ENCODE data around the gene MTUS2.

MTUS2 gene

GRCh38 chr13:29505950-29506349 is 685.8 kb downstream of the MTUS2 start:
- H3K4me3 ChIP-seq (ENCODE audit: low read depth, low read length): no peak overlapping the region
- no peak overlapping the region for H3K27ac ChIP-seq (ENCODE audit: low read depth, low read length)
- no peaks in the 10 kb centered on the region; the same call in 1 of the 2 replicates for H3K27me3 ChIP-seq (ENCODE audit: control insufficient read depth, insufficient read depth, low read length)
- H3K9ac ChIP-seq (ENCODE audit: low read length): no peak overlapping the region
- H3K4me1 ChIP-seq (ENCODE audit: control insufficient read depth, insufficient read depth, low read length): no peaks in the 10 kb centered on the region; the same call in 1 of the 2 replicates
- H3K36me3 ChIP-seq (ENCODE audit: control insufficient read depth, insufficient read depth, low read length): 0 out of 2 replicates have a peak, but pooled peaks cover 6% of the 10 kb centered on the region
- no peaks in the 10 kb centered on the region for H3K9me3 ChIP-seq (ENCODE audit: control insufficient read depth, insufficient read depth, low read depth, low read length)

- H3K4me1 ChIP-seq (ENCODE audit: control insufficient read depth, insufficient read depth, low read length): no peaks in the 10 kb centered on the region; the same call in 1 of the 2 replicates
- no peak overlapping the region for H3K9ac ChIP-seq (ENCODE audit: low read length)
- peaks cover 14% of the 10 kb centered on the region for H3K36me3 ChIP-seq (ENCODE audit: control insufficient read depth, insufficient read depth, low read length)
- no peaks in the 10 kb centered on the region for H3K9me3 ChIP-seq (ENCODE audit: control insufficient read depth, insufficient read depth, low read depth, low read length)
- H3K4me3 ChIP-seq (ENCODE audit: low read depth, low read length): no peak overlapping the region
- no peaks in the 10 kb centered on the region; the same call in 1 of the 2 replicates for H3K27me3 ChIP-seq (ENCODE audit: control insufficient read depth, insufficient read depth, low read length)
- no peak overlapping the region for H3K27ac ChIP-seq (ENCODE audit: low read depth, low read length)
Observed at GRCh38 chr13:29507356-29507755, 687.2 kb downstream of the MTUS2 start.

- H3K4me1 ChIP-seq (ENCODE audit: control insufficient read depth, insufficient read depth, low read length): no peaks in the 10 kb centered on the region; the same call in 1 of the 2 replicates
- no peak overlapping the region for H3K27ac ChIP-seq (ENCODE audit: low read depth, low read length)
- no peaks in the 10 kb centered on the region; the same call in 1 of the 2 replicates for H3K27me3 ChIP-seq (ENCODE audit: control insufficient read depth, insufficient read depth, low read length)
- no peak overlapping the region for H3K4me3 ChIP-seq (ENCODE audit: low read depth, low read length)
- H3K36me3 ChIP-seq (ENCODE audit: control insufficient read depth, insufficient read depth, low read length): peaks cover 21% of the 10 kb centered on the region
- no peak overlapping the region for H3K9ac ChIP-seq (ENCODE audit: low read length)
- no peaks in the 10 kb centered on the region for H3K9me3 ChIP-seq (ENCODE audit: control insufficient read depth, insufficient read depth, low read depth, low read length)
Observed at GRCh38 chr13:29508130-29508875, 688.2 kb downstream of the MTUS2 start.

- no peaks in the 10 kb centered on the region; the same call in 1 of the 2 replicates for H3K4me1 ChIP-seq (ENCODE audit: control insufficient read depth, insufficient read depth, low read length)
- no peaks in the 10 kb centered on the region for H3K9me3 ChIP-seq (ENCODE audit: control insufficient read depth, insufficient read depth, low read depth, low read length)
- no peaks in the 10 kb centered on the region; the same call in 1 of the 2 replicates for H3K27me3 ChIP-seq (ENCODE audit: control insufficient read depth, insufficient read depth, low read length)
- no peak overlapping the region for H3K4me3 ChIP-seq (ENCODE audit: low read depth, low read length)
- H3K36me3 ChIP-seq (ENCODE audit: control insufficient read depth, insufficient read depth, low read length): peaks cover 26% of the 10 kb centered on the region
- H3K9ac ChIP-seq (ENCODE audit: low read length): no peak overlapping the region
- H3K27ac ChIP-seq (ENCODE audit: low read depth, low read length): no peak overlapping the region
Observed at GRCh38 chr13:29508876-29509252, 688.7 kb downstream of the MTUS2 start.

- Histone ChIP-seq H3K9me3 (ENCODE audit: control insufficient read depth, insufficient read depth, low read depth, low read length) (no peaks in the 10 kb centered on the region), H3K9ac (ENCODE audit: low read length) (no peak overlapping the region), H3K27ac (ENCODE audit: low read depth, low read length) (no peak overlapping the region), H3K27me3 (ENCODE audit: control insufficient read depth, insufficient read depth, low read length) (no peaks in the 10 kb centered on the region), H3K4me3 (ENCODE audit: low read depth, low read length) (no peak overlapping the region), H3K36me3 (ENCODE audit: control insufficient read depth, insufficient read depth, low read length) (peaks cover 38% of the 10 kb centered on the region), H3K4me1 (ENCODE audit: control insufficient read depth, insufficient read depth, low read length) (no peaks in the 10 kb centered on the region; the same call in 1 of the 2 replicates)
Observed at GRCh38 chr13:29509999-29510589, 690.0 kb downstream of the MTUS2 start.

- peaks cover 44% of the 10 kb centered on the region for H3K36me3 ChIP-seq (ENCODE audit: control insufficient read depth, insufficient read depth, low read length)
- no peaks in the 10 kb centered on the region; the same call in 1 of the 2 replicates for H3K4me1 ChIP-seq (ENCODE audit: control insufficient read depth, insufficient read depth, low read length)
- H3K9me3 ChIP-seq (ENCODE audit: control insufficient read depth, insufficient read depth, low read depth, low read length): no peaks in the 10 kb centered on the region
- H3K4me3 ChIP-seq (ENCODE audit: low read depth, low read length): no peak overlapping the region
- no peaks in the 10 kb centered on the region for H3K27me3 ChIP-seq (ENCODE audit: control insufficient read depth, insufficient read depth, low read length)
- H3K9ac ChIP-seq (ENCODE audit: low read length): no peak overlapping the region
- H3K27ac ChIP-seq (ENCODE audit: low read depth, low read length): no peak overlapping the region
Observed at GRCh38 chr13:29510651-29511084, 690.5 kb downstream of the MTUS2 start.

- no peaks in the 10 kb centered on the region; the same call in 1 of the 2 replicates for H3K4me1 ChIP-seq (ENCODE audit: control insufficient read depth, insufficient read depth, low read length)
- H3K27me3 ChIP-seq (ENCODE audit: control insufficient read depth, insufficient read depth, low read length): no peaks in the 10 kb centered on the region
- H3K36me3 ChIP-seq (ENCODE audit: control insufficient read depth, insufficient read depth, low read length): peaks cover 50% of the 10 kb centered on the region
- H3K4me3 ChIP-seq (ENCODE audit: low read depth, low read length): no peak overlapping the region
- H3K27ac ChIP-seq (ENCODE audit: low read depth, low read length): no peak overlapping the region
- H3K9ac ChIP-seq (ENCODE audit: low read length): no peak overlapping the region
- H3K9me3 ChIP-seq (ENCODE audit: control insufficient read depth, insufficient read depth, low read depth, low read length): no peaks in the 10 kb centered on the region
Observed at GRCh38 chr13:29511106-29511796, 691.1 kb downstream of the MTUS2 start.

GRCh38 chr13:29511980-29512379 is 691.8 kb downstream of the MTUS2 start:
- Histone ChIP-seq H3K4me3 (ENCODE audit: low read depth, low read length) (no peak overlapping the region), H3K27ac (ENCODE audit: low read depth, low read length) (no peak overlapping the region), H3K9me3 (ENCODE audit: control insufficient read depth, insufficient read depth, low read depth, low read length) (no peaks in the 10 kb centered on the region), H3K36me3 (ENCODE audit: control insufficient read depth, insufficient read depth, low read length) (peaks cover 57% of the 10 kb centered on the region), H3K27me3 (ENCODE audit: control insufficient read depth, insufficient read depth, low read length) (no peaks in the 10 kb centered on the region), H3K9ac (ENCODE audit: low read length) (no peak overlapping the region), H3K4me1 (ENCODE audit: control insufficient read depth, insufficient read depth, low read length) (no peaks in the 10 kb centered on the region; the same call in 1 of the 2 replicates)

- H3K36me3 ChIP-seq (ENCODE audit: control insufficient read depth, insufficient read depth, low read length): peaks cover 70% of the 10 kb centered on the region
- no peak overlapping the region for H3K4me3 ChIP-seq (ENCODE audit: low read depth, low read length)
- H3K9ac ChIP-seq (ENCODE audit: low read length): no peak overlapping the region
- no peaks in the 10 kb centered on the region; the same call in 1 of the 2 replicates for H3K4me1 ChIP-seq (ENCODE audit: control insufficient read depth, insufficient read depth, low read length)
- H3K27me3 ChIP-seq (ENCODE audit: control insufficient read depth, insufficient read depth, low read length): no peaks in the 10 kb centered on the region
- H3K27ac ChIP-seq (ENCODE audit: low read depth, low read length): no peak overlapping the region
- no peaks in the 10 kb centered on the region for H3K9me3 ChIP-seq (ENCODE audit: control insufficient read depth, insufficient read depth, low read depth, low read length)
Observed at GRCh38 chr13:29513002-29513980, 693.2 kb downstream of the MTUS2 start.

- no peak overlapping the region for H3K9ac ChIP-seq (ENCODE audit: low read length)
- no peaks in the 10 kb centered on the region for H3K4me1 ChIP-seq (ENCODE audit: control insufficient read depth, insufficient read depth, low read length)
- no peak overlapping the region for H3K4me3 ChIP-seq (ENCODE audit: low read depth, low read length)
- H3K9me3 ChIP-seq (ENCODE audit: control insufficient read depth, insufficient read depth, low read depth, low read length): no peaks in the 10 kb centered on the region
- H3K27ac ChIP-seq (ENCODE audit: low read depth, low read length): no peak overlapping the region
- H3K27me3 ChIP-seq (ENCODE audit: control insufficient read depth, insufficient read depth, low read length): no peaks in the 10 kb centered on the region
- peaks cover 79% of the 10 kb centered on the region for H3K36me3 ChIP-seq (ENCODE audit: control insufficient read depth, insufficient read depth, low read length)
Observed at GRCh38 chr13:29513981-29514719, 694.0 kb downstream of the MTUS2 start.
